Right atrium auricular region (tissue), 2 donors: ENCODE measurements around the gene CCN6. TPM values are rescaled to one million over a fixed set of nuclear protein-coding genes. Genes with fewer than 3 reads are reported as not detected.

Experiments used
- DNase-seq: peaks from one replicate; pipeline ENCODE4 v3.0.0-alpha.2; 2019; ENCODE audit warnings: low spot score
- H3K27ac ChIP-seq, 2 donors: fragments of 200-600 bp; sonication (generic); 1 replicate in 1 of 2; 2 replicates in 1 of 2; pipeline ENCODE4 v1.5.1; 2016 to 2019
- H3K27me3 ChIP-seq, 2 donors: fragments of 200-600 bp; sonication (generic); one replicate each; pipeline versions ENCODE4 v1.5.1 to v1.6.0; 2017 to 2019
- H3K36me3 ChIP-seq: fragments of 200-600 bp; sonication (generic); one replicate; pipeline ENCODE4 v1.5.1; 2016
- H3K4me1 ChIP-seq, 2 donors: fragments of 200-600 bp; sonication (generic); one replicate each; pipeline versions ENCODE4 v1.5.1 to v1.6.0; 2017 to 2019
- H3K4me3 ChIP-seq, 2 donors: fragments of 200-600 bp; sonication (generic); 1 replicate in 1 of 2; 2 replicates in 1 of 2; pipeline ENCODE4 v1.5.1; 2017 to 2019; ENCODE audit warnings: mild to moderate bottlenecking in 1 of 2, moderate library complexity in 1 of 2
- H3K9me3 ChIP-seq, 2 donors: fragments of 200-600 bp; sonication (generic); one replicate each; pipeline ENCODE4 v1.5.1; 2019
- CTCF ChIP-seq, 2 donors: fragments of 200-600 bp; sonication (generic); IDR thresholded peaks; one replicate each; pipeline ENCODE4 v1.5.1; 2019; ENCODE audit warnings: antibody characterized with exemption in 2 of 2
- total RNA-seq, 2 donors: library from RNA; depleted of rRNA; stranded (reverse); fragments of >200 nt; gene quantifications; one replicate each; pipeline ENCODE4 v1.1.0, GENCODE V29; 2016

Gene CCN6
- total RNA-seq, 2 donors from 2014 or later: not detected

GRCh38 chr6:112008482-112008881, 45.4 kb upstream of the CCN6 start:
- Histone ChIP-seq H3K9me3 (no peaks in the 10 kb centered on the region), H3K36me3 (no peaks in the 10 kb centered on the region), H3K4me3 (no peak overlapping the region), H3K27me3 (no peaks in the 10 kb centered on the region), H3K27ac (peak overlapping the region in 1 of 2 donors; percentile 59), H3K4me1 (no peaks in the 10 kb centered on the region)
- no peak for DNase-seq
- TF ChIP-seq CTCF (IDR thresholded peaks at IDR 0.05): no peak

GRCh38 chr6:112010328-112010727, 43.6 kb upstream of the CCN6 start:
- Histone ChIP-seq H3K4me1 (peaks cover 0 to 14% of the 10 kb centered on the region in 2 donors), H3K27ac (no peak overlapping the region), H3K27me3 (no peaks in the 10 kb centered on the region), H3K4me3 (no peak overlapping the region), H3K36me3 (no peaks in the 10 kb centered on the region), H3K9me3 (no peaks in the 10 kb centered on the region)
- TF ChIP-seq CTCF (IDR thresholded peaks at IDR 0.05): no peak
- no peak for DNase-seq

- Histone ChIP-seq H3K36me3 (no peaks in the 10 kb centered on the region), H3K4me1 (peaks cover 0 to 18% of the 10 kb centered on the region in 2 donors), H3K9me3 (no peaks in the 10 kb centered on the region), H3K4me3 (no peak overlapping the region), H3K27me3 (no peaks in the 10 kb centered on the region), H3K27ac (no peak overlapping the region)
- no peak for TF ChIP-seq CTCF (IDR thresholded peaks at IDR 0.05)
- no peak for DNase-seq
These were observed 40.9 kb upstream of the CCN6 start for GRCh38 chr6:112013051-112013450.

- no peak for TF ChIP-seq CTCF (IDR thresholded peaks at IDR 0.05)
- Histone ChIP-seq H3K27me3 (no peaks in the 10 kb centered on the region), H3K9me3 (no peaks in the 10 kb centered on the region), H3K27ac (peak overlapping the region; percentile 41 to 49), H3K4me3 (no peak overlapping the region), H3K4me1 (peaks cover 0 to 32% of the 10 kb centered on the region in 2 donors), H3K36me3 (no peaks in the 10 kb centered on the region)
- no peak for DNase-seq
These were observed 39.4 kb upstream of the CCN6 start for GRCh38 chr6:112014483-112014882.

- Histone ChIP-seq H3K36me3 (no peaks in the 10 kb centered on the region), H3K4me3 (no peak overlapping the region), H3K9me3 (no peaks in the 10 kb centered on the region), H3K4me1 (peaks cover 0 to 36% of the 10 kb centered on the region in 2 donors), H3K27me3 (no peaks in the 10 kb centered on the region), H3K27ac (peak overlapping the region; percentile 10 to 49)
- DNase-seq: no peak
- no peak for TF ChIP-seq CTCF (IDR thresholded peaks at IDR 0.05)
These were observed 38.2 kb upstream of the CCN6 start for GRCh38 chr6:112015725-112016124.

GRCh38 chr6:112016320-112016719, 37.6 kb upstream of the CCN6 start:
- DNase-seq: no peak
- H3K4me1 ChIP-seq: peaks cover 0 to 36% of the 10 kb centered on the region in 2 donors
- H3K27ac ChIP-seq: peak overlapping the region; percentile 10 to 77
- H3K9me3 ChIP-seq: no peaks in the 10 kb centered on the region
- TF ChIP-seq CTCF (IDR thresholded peaks at IDR 0.05): no peak
- H3K27me3 ChIP-seq: no peaks in the 10 kb centered on the region
- H3K4me3 ChIP-seq: no peak overlapping the region
- H3K36me3 ChIP-seq: no peaks in the 10 kb centered on the region
